ENCODE data around the gene DAPL1. TPM values are rescaled to one million over a fixed set of nuclear protein-coding genes. Genes with fewer than 3 reads are reported as not detected.

DAPL1 gene
- total and polyA plus RNA-seq, 2 experiments from 2014 or later, result not detected

DNA sequence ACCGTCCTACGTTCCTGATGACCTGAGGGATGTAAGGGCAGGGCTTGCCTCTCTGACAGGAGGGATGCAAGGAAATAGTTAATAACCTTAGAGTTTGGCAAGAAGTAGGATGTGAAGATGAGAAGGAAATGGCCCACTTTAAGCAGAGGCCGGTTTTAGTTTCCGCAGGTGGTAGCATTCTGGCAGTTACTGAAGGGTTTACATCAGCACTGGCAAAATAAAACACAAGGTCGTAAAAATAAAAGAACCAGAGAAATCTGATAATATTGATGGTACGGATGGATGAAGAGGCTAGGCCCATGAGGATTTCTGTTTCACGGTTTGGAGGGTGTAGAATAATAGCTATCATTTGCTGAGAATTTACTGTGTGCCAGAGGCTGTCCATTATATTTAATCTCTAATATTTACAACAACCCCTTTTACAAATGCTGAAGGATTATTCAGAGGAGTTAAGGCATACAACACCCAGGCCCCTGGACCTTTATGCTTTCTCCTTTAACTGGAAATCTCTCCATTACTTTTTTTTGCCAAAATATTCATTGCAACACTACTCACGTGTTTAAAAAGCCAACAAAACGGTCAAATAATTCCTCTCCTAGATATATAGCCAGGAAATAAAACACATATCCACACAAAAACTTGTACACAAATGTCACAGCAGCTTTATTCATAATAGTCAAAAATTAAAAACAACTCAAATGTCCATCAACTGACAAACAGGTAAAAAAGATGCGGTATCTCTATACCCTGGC lies 28.5 kb downstream of the DAPL1 start:
- Histone ChIP-seq H3K9me3 (ENCODE audit: low read depth) (no peaks in the 10 kb centered on the region), H3K36me3 (replicated peaks; ENCODE audit: insufficient read depth, low read depth) (no peaks in the 10 kb centered on the region), H2AFZ (no peak overlapping the region), H3K9me2 (replicated peaks; ENCODE audit: insufficient read depth) (no peaks in the 10 kb centered on the region), H3K27me3 (no peaks in the 10 kb centered on the region), H4K20me1 (ENCODE audit: insufficient read depth, poor library complexity, severe bottlenecking) (no peaks in the 10 kb centered on the region), H3K79me2 (no peaks in the 10 kb centered on the region), H3K4me2 (no peak overlapping the region), H3K27ac (no peak overlapping the region), H3K4me1 (ENCODE audit: insufficient read depth) (peaks cover 5% of the 10 kb centered on the region), H3K4me3 (no peak overlapping the region)
- TF ChIP-seq, protein P1, sequence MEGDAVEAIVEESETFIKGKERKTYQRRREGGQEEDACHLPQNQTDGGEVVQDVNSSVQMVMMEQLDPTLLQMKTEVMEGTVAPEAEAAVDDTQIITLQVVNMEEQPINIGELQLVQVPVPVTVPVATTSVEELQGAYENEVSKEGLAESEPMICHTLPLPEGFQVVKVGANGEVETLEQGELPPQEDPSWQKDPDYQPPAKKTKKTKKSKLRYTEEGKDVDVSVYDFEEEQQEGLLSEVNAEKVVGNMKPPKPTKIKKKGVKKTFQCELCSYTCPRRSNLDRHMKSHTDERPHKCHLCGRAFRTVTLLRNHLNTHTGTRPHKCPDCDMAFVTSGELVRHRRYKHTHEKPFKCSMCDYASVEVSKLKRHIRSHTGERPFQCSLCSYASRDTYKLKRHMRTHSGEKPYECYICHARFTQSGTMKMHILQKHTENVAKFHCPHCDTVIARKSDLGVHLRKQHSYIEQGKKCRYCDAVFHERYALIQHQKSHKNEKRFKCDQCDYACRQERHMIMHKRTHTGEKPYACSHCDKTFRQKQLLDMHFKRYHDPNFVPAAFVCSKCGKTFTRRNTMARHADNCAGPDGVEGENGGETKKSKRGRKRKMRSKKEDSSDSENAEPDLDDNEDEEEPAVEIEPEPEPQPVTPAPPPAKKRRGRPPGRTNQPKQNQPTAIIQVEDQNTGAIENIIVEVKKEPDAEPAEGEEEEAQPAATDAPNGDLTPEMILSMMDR (IDR thresholded peaks at IDR 0.05; ENCODE audit: poor library complexity), result no peak
- TF ChIP-seq EZH2phosphoT487 (IDR thresholded peaks at IDR 0.05; ENCODE audit: low read depth, severe bottlenecking, unreplicated experiment) (no peak), EZH2 (IDR thresholded peaks at IDR 0.05; ENCODE audit: borderline replicate concordance) (no peak)
- WGBS (ENCODE audit: low lambda C conversion rate, missing lambda C conversion rate), result 61% methylated on average over 10 of the region's 10 CpGs
- no peak for DNase-seq (ENCODE audit: low spot score)

DNA sequence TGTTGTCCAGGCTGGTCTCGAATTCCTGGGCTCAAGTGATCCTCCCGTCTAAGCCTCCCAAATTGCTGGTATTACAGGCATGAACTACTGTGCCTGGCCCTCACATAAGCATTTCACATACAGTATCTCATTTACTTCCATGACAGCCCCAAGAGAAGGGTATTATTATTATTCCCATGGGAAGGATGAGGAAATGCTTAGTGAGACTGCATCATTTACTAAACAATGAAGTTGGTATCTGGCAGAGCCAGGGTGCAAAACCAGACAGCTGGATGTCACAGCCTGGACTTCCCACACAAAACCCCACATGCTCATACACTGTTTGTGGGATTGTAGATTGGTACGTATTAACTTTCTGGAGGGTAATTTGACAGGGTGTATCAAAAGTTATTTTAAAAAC lies 29.9 kb downstream of the DAPL1 start:
- Histone ChIP-seq H3K4me1 (ENCODE audit: insufficient read depth) (peaks cover 11% of the 10 kb centered on the region), H3K9me2 (replicated peaks; ENCODE audit: insufficient read depth) (no peaks in the 10 kb centered on the region), H3K4me3 (no peak overlapping the region), H3K79me2 (no peaks in the 10 kb centered on the region), H3K27me3 (no peaks in the 10 kb centered on the region), H3K4me2 (no peak overlapping the region), H3K36me3 (replicated peaks; ENCODE audit: insufficient read depth, low read depth) (no peaks in the 10 kb centered on the region), H3K9me3 (ENCODE audit: low read depth) (no peaks in the 10 kb centered on the region), H3K27ac (no peak overlapping the region), H2AFZ (no peak overlapping the region), H4K20me1 (ENCODE audit: insufficient read depth, poor library complexity, severe bottlenecking) (no peaks in the 10 kb centered on the region)
- WGBS (ENCODE audit: low lambda C conversion rate, missing lambda C conversion rate), result 93% methylated on average over 3 of the region's 3 CpGs
- TF ChIP-seq EZH2 (IDR thresholded peaks at IDR 0.05; ENCODE audit: borderline replicate concordance) (no peak), EZH2phosphoT487 (IDR thresholded peaks at IDR 0.05; ENCODE audit: low read depth, severe bottlenecking, unreplicated experiment) (no peak)
- TF ChIP-seq, protein P1 (IDR thresholded peaks at IDR 0.05; ENCODE audit: poor library complexity), result no peak
- no peak for DNase-seq (ENCODE audit: low spot score)

DNA sequence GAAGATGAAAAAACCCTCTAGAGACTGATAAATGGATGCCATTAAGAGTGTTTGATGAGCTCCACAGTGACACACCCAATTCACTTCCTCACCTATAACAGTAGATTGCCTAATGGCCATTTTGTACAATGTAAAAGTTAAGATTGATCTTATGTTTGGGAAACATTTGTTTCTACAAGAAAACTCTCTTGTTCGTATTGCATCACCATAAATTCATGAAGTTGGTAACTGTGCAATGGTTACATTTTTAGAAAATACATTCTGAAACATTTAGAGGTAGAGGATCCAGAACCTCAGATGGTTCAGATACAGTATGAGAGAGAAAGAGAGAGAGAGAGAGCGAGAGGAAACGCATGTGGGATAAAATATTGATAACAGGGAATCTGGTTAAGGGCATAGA lies 31.8 kb downstream of the DAPL1 start:
- Histone ChIP-seq H3K4me1 (ENCODE audit: insufficient read depth) (peaks cover 11% of the 10 kb centered on the region), H3K4me2 (no peak overlapping the region), H3K79me2 (no peaks in the 10 kb centered on the region), H2AFZ (no peak overlapping the region), H4K20me1 (ENCODE audit: insufficient read depth, poor library complexity, severe bottlenecking) (no peaks in the 10 kb centered on the region), H3K27ac (no peak overlapping the region), H3K27me3 (no peaks in the 10 kb centered on the region), H3K9me2 (replicated peaks; ENCODE audit: insufficient read depth) (no peaks in the 10 kb centered on the region), H3K4me3 (no peak overlapping the region), H3K9me3 (ENCODE audit: low read depth) (no peaks in the 10 kb centered on the region), H3K36me3 (replicated peaks; ENCODE audit: insufficient read depth, low read depth) (no peaks in the 10 kb centered on the region)
- TF ChIP-seq EZH2 (IDR thresholded peaks at IDR 0.05; ENCODE audit: borderline replicate concordance) (no peak), EZH2phosphoT487 (IDR thresholded peaks at IDR 0.05; ENCODE audit: low read depth, severe bottlenecking, unreplicated experiment) (no peak)
- TF ChIP-seq, protein P1 (IDR thresholded peaks at IDR 0.05; ENCODE audit: poor library complexity), result no peak
- 90% methylated on average over 3 of the region's 3 CpGs for WGBS (ENCODE audit: low lambda C conversion rate, missing lambda C conversion rate)
- DNase-seq (ENCODE audit: low spot score), result no peak

All from hepatocyte (in vitro differentiated cells).